GM18867 (cell line): ENCODE measurements around the gene ST3GAL5.

ENCODE experiments used
- ATAC-seq: cut with Tn5 transposase; IDR thresholded peaks from one replicate; pipeline ENCODE4 v1.9.1; 2021; ENCODE audit warnings: mild to moderate bottlenecking, moderate library complexity; ENCODE audit not compliant: unreplicated experiment

Gene ST3GAL5

GRCh38 chr2:85793584-85793983 is 95.2 kb downstream of the ST3GAL5 start:
- no peak for ATAC-seq

- ATAC-seq = no peak
Measured at GRCh38 chr2:85792783-85793441, 95.9 kb downstream of the ST3GAL5 start.

GRCh38 chr2:85791704-85792565 is 96.9 kb downstream of the ST3GAL5 start:
- ATAC-seq = no peak

- no peak for ATAC-seq
Measured at GRCh38 chr2:85790499-85791188, 98.1 kb downstream of the ST3GAL5 start.

GRCh38 chr2:85790032-85790431 is 98.8 kb downstream of the ST3GAL5 start:
- no peak for ATAC-seq

- no peak for ATAC-seq
Measured at GRCh38 chr2:85789271-85789670, 99.5 kb downstream of the ST3GAL5 start.

- no peak for ATAC-seq
Measured at GRCh38 chr2:85788603-85789002, 100.2 kb downstream of the ST3GAL5 start.

GRCh38 chr2:85787981-85788340 is 100.8 kb downstream of the ST3GAL5 start:
- ATAC-seq = no peak

GRCh38 chr2:85787282-85787980 is 101.4 kb downstream of the ST3GAL5 start:
- ATAC-seq = no peak
